Measurements from ENCODE around the gene HEMK1.

The HEMK1 gene

DNA sequence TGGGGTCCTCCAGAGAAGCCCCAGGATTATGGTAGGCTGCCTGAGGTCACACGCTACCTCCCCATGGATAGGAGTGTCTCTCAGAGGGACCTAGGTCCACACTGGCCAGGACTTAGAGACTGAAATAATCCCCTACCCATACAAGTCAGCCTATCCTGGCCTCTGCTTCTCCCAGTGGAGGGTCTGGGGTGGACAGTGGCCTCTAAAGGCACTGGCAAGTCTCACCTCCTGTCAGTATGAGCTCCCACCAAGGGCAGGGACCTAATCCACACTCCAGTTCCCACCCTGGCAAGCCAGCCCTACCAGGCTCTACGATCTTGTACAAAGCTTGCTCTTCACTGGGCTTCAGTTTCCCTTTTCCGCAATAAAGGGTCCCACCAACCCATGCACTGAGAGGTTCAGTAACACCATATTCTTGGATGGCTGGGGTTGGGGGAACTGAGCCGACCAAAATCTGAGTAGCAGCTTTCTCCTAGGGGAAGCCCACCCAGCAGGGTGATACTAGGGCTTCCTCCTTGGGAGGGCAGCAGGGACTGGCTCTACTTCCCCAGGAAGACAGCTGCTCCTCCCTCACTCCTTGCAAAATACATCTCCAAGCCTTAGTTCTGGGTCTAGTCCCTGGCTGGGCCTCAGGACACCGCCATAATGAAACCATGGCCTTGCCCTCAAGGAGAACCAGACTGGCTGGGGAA, 39.9 kb downstream of the HEMK1 start:
- Histone ChIP-seq H3K9me3 (no peaks in the 10 kb centered on the region), H3K27me3 (no peaks in the 10 kb centered on the region), H3K4me1 (peaks cover 0 to 81% (median 46%) of the 10 kb centered on the region in 4 donors), H3K4me3 (no peak overlapping the region), H3K36me3 (peaks cover 0 to 36% (median 17%) of the 10 kb centered on the region in 3 donors), H3K27ac (no peak overlapping the region)
- intact Hi-C loops (cut with DNase I; ENCODE audit: low total_unique reads), result no loop called here
- DNase-seq, result no peak
- TF ChIP-seq, protein P1, sequence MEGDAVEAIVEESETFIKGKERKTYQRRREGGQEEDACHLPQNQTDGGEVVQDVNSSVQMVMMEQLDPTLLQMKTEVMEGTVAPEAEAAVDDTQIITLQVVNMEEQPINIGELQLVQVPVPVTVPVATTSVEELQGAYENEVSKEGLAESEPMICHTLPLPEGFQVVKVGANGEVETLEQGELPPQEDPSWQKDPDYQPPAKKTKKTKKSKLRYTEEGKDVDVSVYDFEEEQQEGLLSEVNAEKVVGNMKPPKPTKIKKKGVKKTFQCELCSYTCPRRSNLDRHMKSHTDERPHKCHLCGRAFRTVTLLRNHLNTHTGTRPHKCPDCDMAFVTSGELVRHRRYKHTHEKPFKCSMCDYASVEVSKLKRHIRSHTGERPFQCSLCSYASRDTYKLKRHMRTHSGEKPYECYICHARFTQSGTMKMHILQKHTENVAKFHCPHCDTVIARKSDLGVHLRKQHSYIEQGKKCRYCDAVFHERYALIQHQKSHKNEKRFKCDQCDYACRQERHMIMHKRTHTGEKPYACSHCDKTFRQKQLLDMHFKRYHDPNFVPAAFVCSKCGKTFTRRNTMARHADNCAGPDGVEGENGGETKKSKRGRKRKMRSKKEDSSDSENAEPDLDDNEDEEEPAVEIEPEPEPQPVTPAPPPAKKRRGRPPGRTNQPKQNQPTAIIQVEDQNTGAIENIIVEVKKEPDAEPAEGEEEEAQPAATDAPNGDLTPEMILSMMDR (IDR thresholded peaks at IDR 0.05), result no peak

DNA sequence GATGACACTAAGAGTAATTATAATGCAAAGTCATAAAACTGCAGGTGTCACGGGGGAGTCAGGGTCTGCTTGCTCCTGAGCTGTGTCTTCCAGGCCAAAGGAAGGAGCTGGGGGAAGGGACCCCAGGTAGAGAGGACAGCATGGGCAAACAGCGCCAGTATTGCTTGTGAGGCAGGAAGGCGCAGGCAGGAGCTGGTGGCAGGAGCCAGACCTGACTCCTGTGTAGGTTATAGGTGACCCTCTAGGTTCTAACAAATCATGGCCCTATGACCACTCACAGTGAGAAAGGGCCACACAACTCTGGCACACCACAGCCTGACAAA, 40.4 kb downstream of the HEMK1 start:
- Histone ChIP-seq H3K4me3 (peak overlapping the region in 1 of 2 donors; percentile 80), H3K4me1 (peaks cover 0 to 76% (median 43%) of the 10 kb centered on the region in 4 donors), H3K36me3 (peaks cover 0 to 30% (median 17%) of the 10 kb centered on the region in 3 donors), H3K9me3 (no peaks in the 10 kb centered on the region), H3K27me3 (no peaks in the 10 kb centered on the region), H3K27ac (no peak overlapping the region)
- TF ChIP-seq, protein P1 (IDR thresholded peaks at IDR 0.05), result no peak
- intact Hi-C loops (cut with DNase I; ENCODE audit: low total_unique reads), result no loop called here
- no peak for DNase-seq

DNA sequence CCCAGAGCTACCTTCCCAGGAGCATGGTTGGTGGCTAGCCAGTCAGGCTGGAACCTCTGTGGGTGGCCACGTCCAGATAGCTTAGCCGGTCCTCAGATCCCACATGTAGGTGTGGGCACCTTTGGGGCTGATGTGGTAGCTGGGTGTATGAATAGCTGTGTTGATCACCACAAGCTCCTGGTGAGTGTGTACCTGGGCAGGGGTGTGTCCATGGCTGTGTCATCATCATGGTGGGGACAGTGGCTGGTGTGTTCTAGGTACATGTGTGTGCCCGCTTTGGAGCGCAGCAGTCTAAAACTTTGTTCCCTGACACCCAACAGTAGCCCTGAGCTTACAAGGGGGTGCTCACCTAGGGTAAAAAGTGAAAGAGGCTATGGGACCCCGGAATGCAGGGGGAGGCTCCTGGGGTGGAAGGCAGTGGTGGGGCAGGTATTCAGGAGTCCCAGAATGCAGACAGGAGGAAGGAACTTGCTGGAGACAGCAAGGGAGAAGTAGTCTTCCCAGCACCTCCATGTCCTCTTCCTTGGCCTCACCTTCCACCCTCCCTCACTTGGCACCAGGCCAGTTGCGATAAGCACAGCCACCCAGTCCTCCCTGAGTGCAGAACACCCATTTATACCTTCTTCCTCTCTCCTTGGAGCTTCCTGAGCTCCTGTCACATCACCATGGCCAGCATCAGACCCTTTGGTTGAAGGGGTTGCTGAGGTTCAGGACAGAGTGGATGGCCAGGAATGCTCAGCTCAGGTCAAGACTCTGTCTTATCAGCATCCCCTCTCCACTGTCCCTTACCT, 41.1 kb downstream of the HEMK1 start:
- Histone ChIP-seq H3K27me3 (no peaks in the 10 kb centered on the region), H3K27ac (peak overlapping the region; percentile 75 to 78), H3K9me3 (no peaks in the 10 kb centered on the region), H3K4me1 (peaks cover 0 to 70% (median 39%) of the 10 kb centered on the region in 4 donors), H3K4me3 (peak overlapping the region; percentile 57 to 80), H3K36me3 (peaks cover 0 to 27% (median 17%) of the 10 kb centered on the region in 3 donors)
- no peak for DNase-seq
- intact Hi-C loops (cut with DNase I; ENCODE audit: low total_unique reads), result no loop called here
- TF ChIP-seq, protein P1 (IDR thresholded peaks at IDR 0.05), result no peak

DNA sequence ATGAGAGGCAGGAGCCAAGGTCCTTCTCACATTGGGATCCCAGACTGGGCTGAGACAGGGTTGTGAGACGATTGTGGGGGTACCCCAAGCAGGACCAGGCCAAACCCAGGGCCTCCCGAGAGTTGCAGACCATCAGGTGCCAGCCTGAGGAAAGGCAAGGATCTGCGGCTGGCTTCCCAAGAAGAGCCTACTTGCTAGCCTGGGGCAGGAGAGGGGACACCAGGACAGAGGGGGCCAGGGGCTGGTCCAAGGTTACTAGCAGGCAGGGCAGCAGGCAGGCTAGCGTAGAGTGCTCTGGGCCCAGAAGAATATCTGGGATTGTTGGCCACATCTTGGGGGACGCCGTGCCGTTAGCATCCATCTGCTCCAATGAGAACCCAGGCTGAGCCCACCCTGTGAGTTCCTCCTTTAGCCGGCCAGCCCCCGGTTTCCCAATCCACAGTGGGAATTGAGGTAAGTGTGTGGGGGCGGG, 41.7 kb downstream of the HEMK1 start:
- Histone ChIP-seq H3K9me3 (no peaks in the 10 kb centered on the region), H3K27ac (peak overlapping the region; percentile 75 to 78), H3K4me1 (peaks cover 0 to 63% (median 35%) of the 10 kb centered on the region in 4 donors), H3K36me3 (peaks cover 0 to 25% (median 17%) of the 10 kb centered on the region in 3 donors), H3K4me3 (peak overlapping the region; percentile 57 to 80), H3K27me3 (no peaks in the 10 kb centered on the region)
- TF ChIP-seq, protein P1 (IDR thresholded peaks at IDR 0.05), result no peak
- DNase-seq, result no peak
- intact Hi-C loops (cut with DNase I; ENCODE audit: low total_unique reads), result no loop called here

DNA sequence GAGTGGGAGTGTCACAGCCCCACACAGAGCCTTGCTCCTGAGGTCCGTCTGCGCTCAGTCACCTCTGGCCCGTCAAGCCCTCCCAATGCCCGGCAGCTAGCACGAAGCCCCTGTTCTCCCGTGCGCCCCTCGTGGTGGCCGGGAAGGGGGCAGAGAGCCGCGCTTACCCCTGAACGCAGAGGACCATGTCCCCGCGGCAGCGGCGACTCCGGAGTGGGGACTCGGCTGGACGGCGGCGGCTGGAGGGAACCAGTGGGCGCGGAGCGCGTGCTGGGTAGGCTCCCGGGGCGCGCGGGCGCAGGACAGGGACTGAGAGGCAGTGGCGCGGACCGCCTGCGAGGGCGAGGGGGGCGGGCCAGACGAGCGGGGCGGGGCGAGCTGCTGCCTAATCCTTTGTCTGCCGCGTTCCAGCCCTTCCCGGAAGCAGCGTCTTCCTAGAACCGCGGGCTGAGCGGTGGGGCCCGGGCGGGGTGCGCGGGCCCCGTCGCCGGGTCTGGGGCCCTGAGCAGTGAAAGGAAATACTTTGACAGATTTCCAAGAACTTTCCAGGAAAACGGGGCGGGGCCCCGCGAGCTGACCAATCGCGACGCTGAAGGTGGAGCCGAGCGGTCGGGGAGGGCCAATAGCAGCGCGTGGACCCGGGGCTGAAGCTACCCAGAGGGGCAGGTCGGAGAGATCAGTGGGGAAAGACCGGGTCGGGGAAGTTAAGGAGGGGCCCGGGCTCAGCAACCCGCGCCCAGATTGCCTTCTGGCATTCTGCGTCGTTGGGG, 42.3 kb downstream of the HEMK1 start, which contains the start of gene CISH:
TSS of gene CISH (minus strand) at position 311 of the 770 bp plus-strand sequence. CDS start at position 187, 124 bp downstream.
- intact Hi-C loops (cut with DNase I; ENCODE audit: low total_unique reads), result loop anchor here (1.0 kb wide), 1 partner anchor 40 kb away; no protein-coding TSS in a partner anchor

More for the DNA sequence above, 42.3 kb downstream of the HEMK1 start, which contains the start of gene CISH:
- Histone ChIP-seq H3K36me3 (peaks cover 0 to 19% (median 15%) of the 10 kb centered on the region in 3 donors), H3K27ac (peak within 1 kb of the TSS; percentile 75 to 78), H3K27me3 (no peaks in the 10 kb centered on the region), H3K9me3 (no peaks in the 10 kb centered on the region), H3K4me1 (peaks cover 0 to 57% (median 34%) of the 10 kb centered on the region in 4 donors), H3K4me3 (peak within 1 kb of the TSS; percentile 57 to 80)
- DNase-seq, result peak; percentile 93 to 97
- TF ChIP-seq, protein P1 (IDR thresholded peaks at IDR 0.05), result peak in 1 of 2 experiments; percentile 46
